ENCODE data around the gene SLC16A9.

Gene SLC16A9

GRCh38 chr10:59687657-59688056, 22.0 kb downstream of the SLC16A9 start:
- no peak overlapping the region for H3K4me3 ChIP-seq (ENCODE audit: low read depth, low read length)
- no peak for TF ChIP-seq CTCF (IDR thresholded peaks at IDR 0.05; ENCODE audit: insufficient read depth, low read depth, low read length, missing control alignments)
- no peak for DNase-seq (ENCODE audit: low read depth)

GRCh38 chr10:59684006-59684405, 25.6 kb downstream of the SLC16A9 start:
- TF ChIP-seq CTCF (IDR thresholded peaks at IDR 0.05; ENCODE audit: insufficient read depth, low read depth, low read length, missing control alignments), result no peak
- no peak overlapping the region for H3K4me3 ChIP-seq (ENCODE audit: low read depth, low read length)
- no peak for DNase-seq (ENCODE audit: low read depth)

GRCh38 chr10:59682986-59683937, 26.4 kb downstream of the SLC16A9 start:
- no peak overlapping the region for H3K4me3 ChIP-seq (ENCODE audit: low read depth, low read length)
- no peak for TF ChIP-seq CTCF (IDR thresholded peaks at IDR 0.05; ENCODE audit: insufficient read depth, low read depth, low read length, missing control alignments)
- no peak for DNase-seq (ENCODE audit: low read depth)

GRCh38 chr10:59680199-59680598, 29.5 kb downstream of the SLC16A9 start:
- no peak for TF ChIP-seq CTCF (IDR thresholded peaks at IDR 0.05; ENCODE audit: insufficient read depth, low read depth, low read length, missing control alignments)
- no peak overlapping the region for H3K4me3 ChIP-seq (ENCODE audit: low read depth, low read length)
- DNase-seq (ENCODE audit: low read depth), result no peak

- no peak overlapping the region for H3K4me3 ChIP-seq (ENCODE audit: low read depth, low read length)
- peak; percentile 55 for DNase-seq (ENCODE audit: low read depth)
- TF ChIP-seq CTCF (IDR thresholded peaks at IDR 0.05; ENCODE audit: insufficient read depth, low read depth, low read length, missing control alignments), result no peak
These were observed 30.8 kb downstream of the SLC16A9 start for GRCh38 chr10:59678884-59679301.

GRCh38 chr10:59677253-59677831, 32.3 kb downstream of the SLC16A9 start:
- H3K4me3 ChIP-seq (ENCODE audit: low read depth, low read length), result no peak overlapping the region
- no peak for DNase-seq (ENCODE audit: low read depth)
- TF ChIP-seq CTCF (IDR thresholded peaks at IDR 0.05; ENCODE audit: insufficient read depth, low read depth, low read length, missing control alignments), result no peak

Measured in GM12865 (cell line).